Stimulated activated CD4-positive, alpha-beta T cell treated with anti-CD3 and anti-CD28 coated beads, Interleukin-2, amount 100 ng/mL, for 4 hours (primary cell): ENCODE data around the gene GUF1.
"Not testable (repeated sequence)": the region's sequence is repeated elsewhere in the genome, so short reads cannot be mapped to it uniquely, and the experiment has no call there.

Experiments used
- DNase-seq: peaks from one replicate; pipeline ENCODE4 v3.0.0-alpha.2; 2020; ENCODE audit warnings: low read depth

GUF1 gene

DNA sequence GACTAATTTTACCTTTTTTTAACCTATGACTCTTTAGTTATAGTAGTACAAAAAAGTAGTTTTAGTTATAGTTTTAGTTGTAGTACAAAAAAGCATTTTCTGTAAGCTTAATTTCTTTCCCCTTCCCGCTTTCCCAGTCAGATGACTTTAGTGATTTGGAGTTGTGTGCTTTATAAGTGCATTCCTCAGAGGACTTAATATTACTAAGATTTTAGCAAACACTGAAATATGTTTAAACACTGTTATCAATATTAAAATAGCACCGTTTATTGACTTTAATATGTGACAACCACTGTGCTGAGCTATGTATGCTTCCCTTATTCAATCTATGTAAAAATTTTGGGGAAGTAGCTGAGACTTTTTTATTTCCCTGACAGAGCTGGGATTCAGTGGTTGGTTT lies 22.8 kb downstream of the GUF1 start:
- DNase-seq: no peak

- no peak for DNase-seq
Measured at GRCh38 chr4:44704673-44705072, 26.5 kb downstream of the GUF1 start.

GRCh38 chr4:44713125-44713524 lies 34.9 kb downstream of the GUF1 start:
- DNase-seq: no peak

DNA sequence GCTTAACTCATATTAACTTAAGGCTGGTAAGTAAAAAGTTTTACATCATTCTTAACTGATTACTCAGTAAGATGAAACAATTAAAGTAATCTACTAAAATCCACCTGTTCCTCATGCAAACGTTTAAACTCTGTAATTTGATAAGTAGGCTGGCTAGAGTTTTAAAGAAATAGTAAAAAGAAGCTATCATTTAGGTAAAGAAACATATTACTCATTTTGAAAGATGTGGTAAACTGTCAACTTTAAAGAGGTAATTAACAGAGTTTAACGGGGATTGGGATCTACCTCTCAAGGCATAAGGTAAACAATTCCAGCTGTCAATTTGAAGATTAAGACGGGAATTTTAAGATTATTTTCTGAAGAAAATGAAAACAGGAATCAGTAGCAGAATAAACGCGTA lies 38.4 kb downstream of the GUF1 start:
- DNase-seq: no peak

DNA sequence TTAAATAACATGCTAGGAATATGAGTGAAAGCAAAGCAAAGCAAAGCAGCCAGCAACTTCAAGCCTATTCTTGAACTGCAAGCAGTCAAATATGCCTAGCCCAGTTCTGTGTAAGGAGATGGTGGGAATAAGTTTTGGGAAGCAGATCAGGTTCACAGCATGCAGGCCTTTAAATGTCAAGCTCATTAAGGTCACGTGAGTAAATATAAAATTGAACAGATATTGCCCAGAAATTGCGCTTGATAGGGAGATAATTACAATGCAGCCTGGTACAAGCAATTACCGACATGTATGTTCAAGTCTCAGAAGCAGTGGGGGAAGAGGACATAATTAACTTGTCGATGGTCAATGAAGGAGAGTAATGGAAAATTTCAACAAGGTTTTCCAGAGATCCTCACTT lies 42.2 kb downstream of the GUF1 start:
- no peak for DNase-seq

- no peak for DNase-seq
Measured at GRCh38 chr4:44722001-44722400, 43.8 kb downstream of the GUF1 start.

- DNase-seq: no peak
Measured at GRCh38 chr4:44725166-44725565, 46.9 kb downstream of the GUF1 start.

- no peak for DNase-seq
Measured at GRCh38 chr4:44725726-44726037, 47.5 kb downstream of the GUF1 start.

DNA sequence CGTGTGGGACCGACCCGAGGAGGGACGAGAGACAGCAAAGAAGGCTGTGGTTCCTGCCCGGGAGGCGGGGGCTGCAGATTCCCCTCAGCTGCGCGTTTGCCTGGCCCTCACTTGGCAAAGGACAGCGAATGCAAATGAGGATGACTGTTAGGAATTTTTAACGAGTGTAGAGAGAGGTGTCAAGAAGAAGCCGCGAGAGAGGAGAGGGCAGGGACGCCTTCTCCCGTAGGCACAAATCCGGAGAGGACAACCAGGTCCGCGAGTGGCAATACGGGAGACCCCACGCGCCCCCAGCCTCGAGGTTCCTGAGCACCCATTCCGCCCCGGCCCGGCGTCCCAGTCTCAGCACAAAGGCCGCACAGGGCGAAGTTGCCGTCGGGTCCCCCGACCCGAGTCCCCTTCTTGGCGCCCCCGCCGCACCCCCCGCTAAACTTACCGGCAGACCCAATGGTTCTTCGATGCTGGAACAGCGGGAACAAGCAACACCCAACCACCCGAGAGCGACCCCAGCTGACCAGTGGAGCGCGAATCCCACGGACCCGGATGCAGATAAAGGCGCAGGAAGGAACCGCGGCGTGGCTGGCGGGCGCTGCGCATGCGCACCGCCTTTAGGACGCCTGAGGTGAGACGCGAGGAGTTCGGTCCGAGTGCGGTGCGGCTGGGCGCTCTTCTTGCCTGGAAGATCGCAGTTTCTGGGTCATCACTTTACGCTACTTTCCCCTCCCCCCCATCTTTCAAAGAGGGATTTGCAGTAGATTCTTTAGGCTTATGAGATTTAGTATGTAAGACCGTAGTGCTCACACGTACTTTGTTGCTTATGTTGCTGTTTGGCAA lies 48.0 kb downstream of the GUF1 start, which contains the start of gene GNPDA2:
TSS of gene GNPDA2 (minus strand) at position 519 of the 834 bp plus-strand sequence. CDS start 4,349 bp downstream, outside the sequence.
- DNase-seq: peak; percentile 68

GRCh38 chr4:44727471-44727870 lies 49.3 kb downstream of the GUF1 start:
- no peak for DNase-seq

DNA sequence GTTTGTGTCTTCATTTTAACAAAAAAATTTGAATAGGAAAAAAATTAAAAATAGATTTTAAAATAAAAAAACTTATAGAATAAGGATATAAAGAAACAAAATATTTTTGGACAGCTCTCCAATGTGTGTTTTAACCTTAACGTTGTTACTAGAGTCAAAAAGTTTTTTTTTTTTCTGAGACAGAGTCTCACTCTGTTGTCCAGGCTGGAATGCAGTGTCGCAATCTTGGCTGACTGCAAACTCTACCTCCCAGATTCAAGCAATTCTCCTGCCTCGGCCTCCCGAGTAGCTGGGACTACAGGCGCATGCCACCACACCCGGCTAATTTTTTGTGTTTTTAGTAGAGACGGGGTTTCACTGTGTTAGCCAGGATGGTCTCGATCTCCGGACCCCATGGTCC lies 50.5 kb downstream of the GUF1 start:
- not testable (repeated sequence) for DNase-seq

- DNase-seq: no peak
Measured at GRCh38 chr4:44736900-44737299, 58.7 kb downstream of the GUF1 start.

DNA sequence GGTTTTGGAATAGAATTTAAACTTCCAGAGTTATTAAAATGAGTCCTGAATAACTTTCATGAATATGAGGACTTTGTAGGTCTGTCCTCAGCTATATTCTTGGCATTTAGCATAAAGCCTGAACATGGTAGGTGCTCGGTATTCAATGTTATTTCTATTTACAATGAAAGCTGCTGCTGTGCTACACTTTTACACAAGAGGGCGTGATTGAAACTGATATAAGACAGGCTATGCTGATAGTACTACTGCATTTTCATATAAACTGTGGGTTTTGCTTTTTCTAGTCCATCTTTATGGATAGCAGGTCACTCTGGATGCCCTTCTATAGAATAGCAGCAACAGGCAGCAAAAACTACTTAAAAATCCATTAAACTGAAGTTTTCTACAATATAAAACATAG lies 60.4 kb downstream of the GUF1 start:
- no peak for DNase-seq

GRCh38 chr4:44740201-44740600 lies 62.0 kb downstream of the GUF1 start:
- no peak for DNase-seq
